Measurements from ENCODE around the gene TCP1.
"Not testable (repeated sequence)": the region's sequence is repeated elsewhere in the genome, so short reads cannot be mapped to it uniquely, and the experiment has no call there.

Gene TCP1

GRCh38 chr6:159769470-159769869 lies 19.9 kb downstream of the TCP1 start:
- no peak for DNase-seq

- no peak for DNase-seq
Measured at GRCh38 chr6:159766906-159767305, 22.5 kb downstream of the TCP1 start.

GRCh38 chr6:159762681-159763293 lies 26.6 kb downstream of the TCP1 start:
- no peak for DNase-seq

- peak; percentile 94 for DNase-seq
Measured at GRCh38 chr6:159761873-159762680, 27.3 kb downstream of the TCP1 start, which contains the start of gene ACAT2. TSS of gene ACAT2 (plus strand) at chr6:159762045. CDS start at chr6:159762088, 43 bp downstream.

GRCh38 chr6:159761129-159761872 lies 28.1 kb downstream of the TCP1 start:
- no peak for DNase-seq

- DNase-seq = no peak
Measured at GRCh38 chr6:159760602-159761057, 28.8 kb downstream of the TCP1 start.

GRCh38 chr6:159759645-159760044 lies 29.8 kb downstream of the TCP1 start:
- DNase-seq = no peak

- DNase-seq = no peak
Measured at GRCh38 chr6:159758031-159759001, 31.1 kb downstream of the TCP1 start.

GRCh38 chr6:159756508-159756907 lies 32.9 kb downstream of the TCP1 start:
- no peak for DNase-seq

GRCh38 chr6:159754959-159755914 lies 34.2 kb downstream of the TCP1 start:
- no peak for DNase-seq

GRCh38 chr6:159754401-159754800 lies 35.0 kb downstream of the TCP1 start:
- no peak for DNase-seq

GRCh38 chr6:159753081-159753872 lies 36.1 kb downstream of the TCP1 start:
- no peak for DNase-seq

GRCh38 chr6:159751448-159751847 lies 38.0 kb downstream of the TCP1 start:
- no peak for DNase-seq

GRCh38 chr6:159748127-159748526 lies 41.3 kb downstream of the TCP1 start:
- not testable (repeated sequence) for DNase-seq

GRCh38 chr6:159746759-159747158 lies 42.6 kb downstream of the TCP1 start:
- no peak for DNase-seq

GRCh38 chr6:159745081-159745480 lies 44.3 kb downstream of the TCP1 start:
- DNase-seq = no peak

- no peak for DNase-seq
Measured at GRCh38 chr6:159742165-159742564, 47.2 kb downstream of the TCP1 start.

- DNase-seq = no peak
Measured at GRCh38 chr6:159739341-159739740, 50.1 kb downstream of the TCP1 start.

GRCh38 chr6:159736908-159737307 lies 52.5 kb downstream of the TCP1 start:
- no peak for DNase-seq

- DNase-seq = not testable (repeated sequence)
Measured at GRCh38 chr6:159733395-159733794, 56.0 kb downstream of the TCP1 start.

All from NCI-H524 treated with DMSO at 0.1 percent for 48 hours (cell line).